Stimulated activated naive B cell treated with anti-CD40 and anti-IgM and Interleukin-4, amounts not matched to agents 10 μg/mL and 1 μg/mL and 100 μg/mL, for 72 hours (primary cell): ENCODE results near the gene KCNAB1.
A peak's percentile ranks its signal among the peaks of the same experiment; 100 is the strongest.

ENCODE experiments used
- ATAC-seq, 2 donors: fragments of 150-1000 bp; cut with Tn5 transposase; replicated peaks; 2 replicates each; pipeline ENCODE4 v1.10.0; 2021; ENCODE audit warnings: moderate library complexity in 1 of 2
- DNase-seq: peaks from one replicate; pipeline ENCODE4 v3.0.0; 2021
- H3K27ac Mint-ChIP-seq: one replicate; pipeline ENCODE4 v1.8.0; 2022; ENCODE audit warnings: mild to moderate bottlenecking, mixed read lengths
- H3K27me3 Mint-ChIP-seq, 2 donors: one replicate each; pipeline ENCODE4 v1.8.0; 2022; ENCODE audit warnings: mixed read lengths in 2 of 2
- H3K36me3 Mint-ChIP-seq, 2 donors: one replicate each; pipeline ENCODE4 v1.8.0; 2022; ENCODE audit warnings: mixed read lengths in 2 of 2, mild to moderate bottlenecking in 1 of 2
- H3K4me1 Mint-ChIP-seq, 2 donors: one replicate each; pipeline ENCODE4 v1.8.0; 2022; ENCODE audit warnings: mixed read lengths in 2 of 2, mild to moderate bottlenecking in 1 of 2
- H3K4me3 Mint-ChIP-seq, 2 donors: one replicate each; pipeline ENCODE4 v1.8.0; 2022; ENCODE audit warnings: mild to moderate bottlenecking in 2 of 2, mixed read lengths in 2 of 2, moderate library complexity in 1 of 2
- H3K9me3 Mint-ChIP-seq, 2 donors: one replicate each; pipeline ENCODE4 v1.8.0; 2022; ENCODE audit warnings: mixed read lengths in 2 of 2, mild to moderate bottlenecking in 1 of 2

The KCNAB1 gene

DNA sequence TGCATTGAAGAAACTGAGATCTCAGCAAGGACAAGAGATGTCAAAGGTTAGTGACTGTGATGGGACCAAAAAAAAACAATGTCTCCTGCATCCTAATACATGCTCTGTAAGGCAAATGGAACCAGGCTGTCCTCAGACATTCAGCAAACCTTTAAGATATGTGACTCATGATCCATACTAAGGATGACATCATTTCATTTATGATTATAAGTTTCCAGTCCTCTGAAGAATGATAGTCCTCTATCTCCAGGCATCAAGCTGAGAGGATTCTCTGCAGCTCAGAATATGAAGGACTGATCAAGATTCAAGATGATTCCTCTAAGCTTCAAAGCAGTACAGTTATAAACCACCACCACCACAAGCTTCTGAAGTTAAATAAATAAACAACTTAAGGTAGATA is 386.9 kb downstream of the KCNAB1 start:
- Mint-ChIP-seq H3K4me1 (no peaks in the 10 kb centered on the region), H3K27ac (no peak overlapping the region), H3K9me3 (no peaks in the 10 kb centered on the region), H3K27me3 (peaks cover 23 to 32% of the 10 kb centered on the region in 2 donors), H3K36me3 (peaks cover 4 to 10% of the 10 kb centered on the region in 2 donors), H3K4me3 (no peak overlapping the region)
- no peak for ATAC-seq
- no peak for DNase-seq

DNA sequence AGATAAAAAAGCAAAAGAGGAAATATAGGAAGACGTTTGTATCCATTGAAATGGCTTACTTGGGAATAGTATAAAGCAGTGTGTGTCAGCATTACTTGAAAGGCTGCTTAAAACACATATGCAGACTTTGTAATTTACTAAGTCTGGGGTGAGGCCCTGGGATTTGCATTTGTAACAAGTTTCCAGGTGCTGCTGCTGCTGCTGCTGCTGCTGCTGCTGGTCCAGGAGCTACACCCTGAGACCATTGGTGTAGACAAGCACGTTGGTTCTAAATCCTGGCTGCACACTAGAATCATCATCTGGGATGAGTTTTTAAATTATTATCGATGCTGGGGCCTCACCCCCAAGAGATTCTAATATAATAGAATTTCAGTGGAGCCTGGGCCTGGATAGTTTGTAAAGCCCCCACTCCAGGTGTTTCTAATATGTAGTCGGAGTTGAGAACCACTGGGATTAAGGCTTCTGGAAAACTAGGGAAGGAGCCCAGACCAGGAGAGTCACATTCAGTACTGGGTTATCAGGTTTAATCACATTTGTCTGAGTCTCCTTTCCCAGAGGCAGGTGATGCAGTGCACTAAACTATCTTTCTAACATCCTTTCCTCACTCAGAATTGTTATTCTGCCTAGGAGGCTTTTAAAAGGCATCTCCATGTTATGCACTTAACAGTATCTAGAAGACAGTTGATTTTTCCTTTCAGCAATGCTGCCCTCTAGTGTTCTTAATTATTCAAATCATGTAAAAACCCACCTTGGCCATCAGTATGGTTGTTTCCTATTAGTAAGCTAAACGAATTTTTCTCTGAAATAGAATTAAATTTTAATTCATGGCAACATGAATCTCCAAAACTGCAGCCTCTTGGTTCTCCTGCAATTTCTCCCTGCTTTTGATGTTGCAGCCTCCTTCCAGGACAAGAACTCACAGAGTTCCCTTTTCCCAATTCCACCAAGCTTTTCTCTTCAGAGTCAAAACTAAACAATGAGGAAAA is 389.1 kb downstream of the KCNAB1 start:
- Mint-ChIP-seq H3K27me3 (peaks cover 21 to 31% of the 10 kb centered on the region in 2 donors), H3K36me3 (peaks cover 4 to 10% of the 10 kb centered on the region in 2 donors), H3K27ac (no peak overlapping the region), H3K4me3 (no peak overlapping the region), H3K4me1 (no peaks in the 10 kb centered on the region), H3K9me3 (no peaks in the 10 kb centered on the region)
- peak; percentile 73 to 75 for ATAC-seq
- DNase-seq, result no peak

DNA sequence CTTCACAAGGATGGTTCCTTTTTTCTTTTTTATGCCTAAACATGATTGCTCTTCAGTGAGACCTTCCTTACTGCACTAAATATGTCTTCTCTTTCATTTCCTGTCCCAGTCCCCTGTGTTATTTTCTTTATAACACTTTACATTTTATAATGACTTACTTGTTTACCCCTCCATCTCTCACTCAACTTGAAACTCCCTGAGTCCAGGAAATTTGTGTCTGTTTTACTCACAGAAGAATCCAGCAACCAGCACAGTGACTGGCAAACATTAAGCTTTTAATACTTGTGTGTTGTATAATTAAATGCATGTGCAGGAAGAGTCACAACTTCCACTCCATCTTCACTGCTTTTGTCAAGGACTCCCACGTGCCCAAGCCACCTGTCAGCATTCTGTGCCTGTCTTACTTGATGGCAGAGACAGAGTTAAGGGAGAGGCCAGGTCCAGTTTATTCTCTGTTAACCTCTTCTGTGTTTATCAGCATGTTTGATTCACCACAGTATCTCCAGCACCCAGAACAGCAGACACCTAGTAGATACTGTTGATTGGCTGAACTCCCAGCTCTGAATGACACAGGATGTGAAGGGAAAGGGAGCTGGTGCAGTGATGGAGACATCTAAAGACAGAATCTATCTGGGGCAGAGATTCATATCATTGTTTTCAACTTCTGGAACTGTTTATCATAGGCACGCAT is 391.8 kb downstream of the KCNAB1 start:
- no peak for ATAC-seq
- Mint-ChIP-seq H3K27ac (no peak overlapping the region), H3K27me3 (peaks cover 9 to 15% of the 10 kb centered on the region in 2 donors), H3K9me3 (no peaks in the 10 kb centered on the region), H3K4me1 (no peaks in the 10 kb centered on the region), H3K36me3 (no peaks in the 10 kb centered on the region), H3K4me3 (no peak overlapping the region)
- DNase-seq, result no peak

DNA sequence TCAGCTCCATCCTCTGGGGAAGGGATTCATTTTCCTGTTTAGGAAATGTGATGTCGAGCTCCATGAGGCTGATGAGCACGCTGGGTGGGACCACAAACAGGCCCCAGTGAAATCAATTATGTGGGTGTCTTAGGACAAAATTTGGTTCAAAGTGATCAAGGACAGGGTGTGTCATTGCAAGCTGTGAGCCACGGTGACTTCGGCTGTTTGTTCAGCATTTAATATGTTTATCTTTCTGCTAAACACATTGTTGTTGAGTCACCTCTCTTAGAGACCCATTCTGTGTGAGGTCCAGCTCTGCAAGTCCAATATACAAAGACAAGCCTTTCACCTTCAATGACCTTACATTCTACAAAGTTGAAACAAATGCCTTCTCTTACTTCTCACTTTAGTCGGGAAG is 393.2 kb downstream of the KCNAB1 start:
- Mint-ChIP-seq H3K4me1 (no peaks in the 10 kb centered on the region), H3K27me3 (peaks cover 15 to 21% of the 10 kb centered on the region in 2 donors), H3K27ac (no peak overlapping the region), H3K9me3 (no peaks in the 10 kb centered on the region), H3K36me3 (no peaks in the 10 kb centered on the region), H3K4me3 (no peak overlapping the region)
- DNase-seq (no peak), ATAC-seq (no peak)

DNA sequence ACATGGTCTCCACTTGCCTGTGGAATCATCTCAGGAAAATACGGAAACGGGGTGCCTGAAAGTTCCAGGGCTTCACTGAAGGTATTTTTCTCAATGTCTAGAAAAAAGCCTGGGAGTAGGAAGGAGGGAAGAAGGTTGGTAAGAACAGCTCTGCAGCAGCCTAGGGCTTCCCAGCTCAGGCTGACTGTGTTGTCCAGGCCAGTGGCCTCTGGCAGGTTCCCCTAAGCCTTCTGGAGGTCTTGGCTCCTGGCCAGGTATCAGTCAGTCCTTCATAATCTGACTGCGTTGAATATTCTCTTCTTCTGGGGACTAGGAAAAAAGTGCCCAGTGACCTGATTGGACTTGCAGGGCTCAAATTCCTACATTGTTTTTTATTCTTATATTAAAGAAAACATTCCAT is 395.9 kb downstream of the KCNAB1 start:
- no peaks in the 10 kb centered on the region for H3K36me3 Mint-ChIP-seq
- DNase-seq (no peak), ATAC-seq (no peak)
- H3K4me1 Mint-ChIP-seq, result no peaks in the 10 kb centered on the region
- peaks cover 16 to 19% of the 10 kb centered on the region in 2 donors for H3K27me3 Mint-ChIP-seq
- no peak overlapping the region for H3K4me3 Mint-ChIP-seq
- H3K9me3 Mint-ChIP-seq, result no peaks in the 10 kb centered on the region
- H3K27ac Mint-ChIP-seq, result no peak overlapping the region

DNA sequence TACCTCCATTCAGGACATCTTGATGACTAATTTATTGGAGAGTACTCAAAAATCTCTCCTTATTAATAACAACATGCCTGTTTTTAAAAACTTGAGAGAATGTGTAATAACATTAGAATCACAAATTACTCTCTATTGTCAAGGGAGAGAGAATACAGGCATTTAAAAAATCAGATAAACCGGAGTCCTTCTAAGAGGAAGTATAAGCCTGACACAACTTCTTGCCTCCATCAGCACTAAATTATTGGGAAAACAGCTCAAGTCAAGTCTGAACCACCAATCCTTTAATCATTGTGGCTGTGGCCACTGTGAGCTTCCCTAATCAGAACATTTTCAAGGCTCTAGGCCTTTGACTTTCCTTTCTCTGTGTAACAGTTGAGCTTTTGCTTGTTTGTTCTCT is 396.6 kb downstream of the KCNAB1 start:
- no peaks in the 10 kb centered on the region for H3K36me3 Mint-ChIP-seq
- no peak overlapping the region for H3K4me3 Mint-ChIP-seq
- ATAC-seq (no peak), DNase-seq (no peak)
- H3K27me3 Mint-ChIP-seq, result peaks cover 14 to 19% of the 10 kb centered on the region in 2 donors
- H3K4me1 Mint-ChIP-seq, result no peaks in the 10 kb centered on the region
- H3K27ac Mint-ChIP-seq, result no peak overlapping the region
- H3K9me3 Mint-ChIP-seq, result no peaks in the 10 kb centered on the region

DNA sequence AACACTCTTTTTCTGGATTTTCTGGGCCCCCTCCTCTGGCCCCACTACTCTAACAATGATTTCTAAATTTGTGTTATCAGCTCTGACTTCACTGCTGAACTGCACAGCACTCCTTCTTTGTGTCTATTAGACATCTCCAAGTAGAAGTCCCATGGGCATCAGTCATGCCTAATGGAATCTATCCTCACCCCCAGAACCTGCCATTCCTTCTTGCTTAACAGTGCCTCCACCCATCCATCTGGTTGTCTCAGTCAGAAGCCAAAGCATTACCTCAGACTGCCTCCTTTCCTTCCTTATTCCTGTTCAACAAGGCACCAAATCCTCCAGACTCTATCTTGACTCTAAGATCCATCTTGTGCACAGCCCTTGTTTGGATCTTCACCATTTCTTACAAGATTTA is 398.3 kb downstream of the KCNAB1 start:
- no peak for ATAC-seq
- H3K27me3 Mint-ChIP-seq, result peaks cover 14 to 24% of the 10 kb centered on the region in 2 donors
- H3K27ac Mint-ChIP-seq, result no peak overlapping the region

DNA sequence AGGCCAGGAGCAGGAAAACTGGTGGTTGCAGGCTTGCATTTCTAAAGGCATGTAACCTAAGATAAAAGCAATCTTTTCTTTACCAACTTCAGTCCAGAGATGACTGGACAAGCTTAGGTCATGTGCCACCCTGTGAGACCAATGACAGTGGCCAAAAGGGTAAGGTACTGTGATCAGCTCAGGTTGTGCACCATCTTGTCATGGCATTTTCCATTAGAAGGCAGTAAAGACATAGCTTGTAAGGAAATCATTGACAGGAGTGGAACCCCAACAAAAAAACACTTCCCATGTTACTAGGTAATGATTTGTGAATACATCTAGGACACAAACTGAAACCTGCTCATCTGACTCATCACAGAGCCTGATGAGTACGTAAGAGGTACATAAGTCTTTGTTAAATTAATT is 399.4 kb downstream of the KCNAB1 start:
- H3K27me3 Mint-ChIP-seq, result peaks cover 14 to 24% of the 10 kb centered on the region in 2 donors
- no peak overlapping the region for H3K27ac Mint-ChIP-seq
- peaks cover 11 to 15% of the 10 kb centered on the region in 2 donors for H3K36me3 Mint-ChIP-seq
- ATAC-seq, result peak; percentile 76 to 91
- H3K4me3 Mint-ChIP-seq, result no peak overlapping the region
- peaks cover 5 to 9% of the 10 kb centered on the region in 2 donors for H3K4me1 Mint-ChIP-seq
- H3K9me3 Mint-ChIP-seq, result no peaks in the 10 kb centered on the region
- DNase-seq, result no peak

More for the DNA sequence above, 398.3 kb downstream of the KCNAB1 start:
- Mint-ChIP-seq H3K4me3 (no peak overlapping the region), H3K4me1 (no peaks in the 10 kb centered on the region), H3K36me3 (peaks cover 4 to 5% of the 10 kb centered on the region in 2 donors), H3K9me3 (no peaks in the 10 kb centered on the region)
- DNase-seq, result no peak

DNA sequence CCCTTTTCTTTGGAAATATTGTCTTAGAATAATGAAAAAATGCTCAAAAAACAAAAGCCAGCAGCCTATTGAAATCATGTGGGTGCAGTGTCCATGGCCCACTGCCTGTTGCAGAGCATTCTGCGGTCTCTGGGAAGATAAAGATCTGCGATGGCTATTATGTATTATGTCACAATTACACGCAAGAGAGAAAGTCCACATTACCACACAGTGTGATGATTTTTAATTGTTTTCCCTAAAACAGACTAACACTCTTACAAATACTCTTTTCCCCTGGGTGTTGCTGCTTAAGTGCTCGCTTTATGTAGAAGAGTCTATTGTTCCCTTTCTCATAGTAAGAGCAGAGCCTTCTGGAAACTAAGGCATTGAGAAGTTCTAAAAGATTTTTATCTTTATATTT is 402.3 kb downstream of the KCNAB1 start:
- H3K4me3 Mint-ChIP-seq, result no peak overlapping the region

DNA sequence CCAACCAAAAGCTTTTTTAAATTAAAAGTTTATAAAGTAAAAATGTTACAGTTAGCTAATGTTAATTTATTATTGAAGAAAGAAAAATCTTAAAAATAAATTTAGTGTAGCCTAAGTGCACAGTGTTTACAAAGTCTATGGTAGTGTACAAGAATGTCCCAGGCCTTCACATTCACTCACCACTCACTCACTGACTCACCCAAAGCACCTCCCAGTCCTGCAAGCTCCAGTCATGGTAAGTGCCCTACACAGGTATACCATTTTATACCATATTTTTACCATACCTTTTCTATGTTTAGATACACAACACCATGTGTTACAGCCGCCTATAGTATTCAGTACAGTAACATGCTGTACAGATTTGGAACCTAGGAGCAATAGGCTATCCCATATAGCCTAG is 405.4 kb downstream of the KCNAB1 start:
- Mint-ChIP-seq H3K27me3 (peaks cover 5 to 6% of the 10 kb centered on the region in 2 donors), H3K9me3 (no peaks in the 10 kb centered on the region), H3K27ac (no peak overlapping the region), H3K4me1 (peaks cover 5 to 10% of the 10 kb centered on the region in 2 donors), H3K36me3 (peaks cover 36 to 55% of the 10 kb centered on the region in 2 donors), H3K4me3 (no peak overlapping the region)
- no peak for ATAC-seq
- no peak for DNase-seq

More for the DNA sequence above, 402.3 kb downstream of the KCNAB1 start:
- Mint-ChIP-seq H3K4me1 (peaks cover 5 to 10% of the 10 kb centered on the region in 2 donors), H3K9me3 (no peaks in the 10 kb centered on the region), H3K27me3 (peaks cover 14 to 18% of the 10 kb centered on the region in 2 donors), H3K36me3 (peaks cover 12 to 28% of the 10 kb centered on the region in 2 donors), H3K27ac (no peak overlapping the region)
- no peak for DNase-seq
- ATAC-seq, result no peak

DNA sequence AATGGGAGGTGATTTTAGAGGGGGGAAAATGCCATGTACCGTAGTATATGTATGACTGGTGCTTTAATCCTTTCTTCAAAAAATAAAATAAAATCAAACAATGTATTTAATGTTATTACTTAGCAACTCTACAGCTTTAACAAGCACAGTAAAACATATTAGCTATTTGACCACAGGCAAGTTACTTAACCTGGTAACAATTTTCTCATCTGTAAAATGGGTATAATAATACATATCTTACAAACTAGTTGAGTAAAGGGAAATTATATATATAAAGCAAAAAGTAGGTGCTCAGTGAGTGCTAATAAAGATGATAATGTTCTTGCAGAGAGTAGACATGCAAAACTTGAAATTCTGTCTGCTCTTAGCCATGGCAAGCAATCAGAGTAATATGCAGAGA is 406.7 kb downstream of the KCNAB1 start:
- H3K4me1 Mint-ChIP-seq, result peaks cover 5 to 10% of the 10 kb centered on the region in 2 donors
- H3K4me3 Mint-ChIP-seq, result no peak overlapping the region
- no peaks in the 10 kb centered on the region for H3K9me3 Mint-ChIP-seq
- H3K27me3 Mint-ChIP-seq, result peaks cover 0 to 5% of the 10 kb centered on the region in 2 donors
- ATAC-seq (no peak), DNase-seq (no peak)
- H3K36me3 Mint-ChIP-seq, result peaks cover 40 to 59% of the 10 kb centered on the region in 2 donors
- no peak overlapping the region for H3K27ac Mint-ChIP-seq

DNA sequence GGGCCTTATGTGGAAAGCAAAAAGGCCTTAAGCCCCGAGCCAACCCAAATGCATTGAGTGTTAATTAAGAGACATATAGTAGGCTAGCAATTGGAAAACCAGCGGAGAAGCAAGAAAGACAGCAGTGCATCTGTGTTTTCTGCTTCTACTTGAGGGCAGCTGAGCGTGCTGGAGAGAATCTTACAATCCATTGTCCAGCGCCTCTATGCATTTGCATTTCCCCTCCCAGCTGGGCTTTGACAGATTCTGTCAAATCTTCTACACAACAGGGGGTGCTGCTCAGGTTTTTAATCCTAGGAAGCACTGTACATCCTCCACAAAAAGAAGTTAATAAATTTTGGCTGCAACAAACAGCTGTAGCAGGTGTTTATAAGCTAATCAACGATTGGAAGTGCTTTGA is 410.6 kb downstream of the KCNAB1 start:
- H3K36me3 Mint-ChIP-seq, result peaks cover 41 to 68% of the 10 kb centered on the region in 2 donors
- no peak for DNase-seq
- no peak overlapping the region for H3K27ac Mint-ChIP-seq
- no peaks in the 10 kb centered on the region for H3K9me3 Mint-ChIP-seq
- no peak for ATAC-seq
- peaks cover 6% of the 10 kb centered on the region in 2 donors for H3K4me1 Mint-ChIP-seq
- no peak overlapping the region for H3K4me3 Mint-ChIP-seq
- H3K27me3 Mint-ChIP-seq, result no peaks in the 10 kb centered on the region

DNA sequence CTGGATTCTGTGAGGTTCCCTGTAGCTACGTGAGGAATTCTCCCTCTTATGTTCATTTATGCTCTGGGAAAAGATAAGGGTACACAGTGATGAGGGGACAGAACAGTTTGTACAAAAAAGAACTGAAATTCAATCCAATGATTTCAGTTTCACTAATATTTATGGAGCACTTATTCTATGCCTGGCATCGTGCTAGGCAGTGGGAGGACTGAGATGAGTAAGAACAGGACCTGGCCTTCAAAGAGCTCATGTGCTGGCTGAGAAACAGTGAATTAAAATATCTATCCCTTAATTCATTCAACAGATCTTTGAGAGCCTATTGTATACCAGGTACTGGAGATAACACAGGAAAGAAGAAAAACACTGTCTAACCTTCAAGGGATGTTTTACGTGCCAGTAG is 412.4 kb downstream of the KCNAB1 start:
- H3K9me3 Mint-ChIP-seq, result no peaks in the 10 kb centered on the region
- peaks cover 6% of the 10 kb centered on the region in 2 donors for H3K4me1 Mint-ChIP-seq
- H3K36me3 Mint-ChIP-seq, result peaks cover 43 to 64% of the 10 kb centered on the region in 2 donors
- DNase-seq (no peak), ATAC-seq (no peak)
- no peak overlapping the region for H3K27ac Mint-ChIP-seq
- H3K4me3 Mint-ChIP-seq, result no peak overlapping the region
- no peaks in the 10 kb centered on the region for H3K27me3 Mint-ChIP-seq

DNA sequence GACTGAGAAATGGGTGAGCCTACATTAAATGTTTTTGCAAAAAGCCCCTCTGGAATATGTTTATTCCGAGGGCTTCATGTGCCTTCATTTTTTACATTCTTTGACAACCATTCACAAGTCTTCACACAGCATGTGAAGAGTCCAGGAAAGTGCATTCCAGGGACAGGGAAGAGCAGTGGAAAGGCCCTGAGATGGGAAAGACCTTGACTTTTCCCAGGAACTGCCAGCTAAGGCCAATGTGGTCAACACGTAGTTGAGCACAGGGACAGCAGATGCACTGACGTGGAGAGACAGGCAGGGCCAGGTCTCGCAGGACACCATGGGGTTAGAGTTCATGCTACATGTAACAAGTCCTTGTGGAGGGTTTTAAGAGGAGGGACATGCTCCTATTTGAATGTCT is 412.8 kb downstream of the KCNAB1 start:
- DNase-seq, result no peak
- H3K27ac Mint-ChIP-seq, result no peak overlapping the region

More for the DNA sequence above, 412.8 kb downstream of the KCNAB1 start:
- H3K4me3 Mint-ChIP-seq, result no peak overlapping the region
- H3K9me3 Mint-ChIP-seq, result no peaks in the 10 kb centered on the region
- no peaks in the 10 kb centered on the region for H3K27me3 Mint-ChIP-seq
- peaks cover 6% of the 10 kb centered on the region in 2 donors for H3K4me1 Mint-ChIP-seq
- peaks cover 38 to 62% of the 10 kb centered on the region in 2 donors for H3K36me3 Mint-ChIP-seq
- ATAC-seq, result no peak
